CD4-positive, alpha-beta T cell (primary cell): ENCODE data around the gene PRKAR1B. TPM values are rescaled to one million over a fixed set of nuclear protein-coding genes. Genes with fewer than 3 reads are reported as not detected.

Experiments
- ATAC-seq: fragments of 200-7000 bp; cut with Tn5 transposase; one replicate; pipeline ENCODE4 v1.10.0; 2022; ENCODE audit warnings: mild to moderate bottlenecking; ENCODE audit not compliant: poor library complexity
- CTCF ChIA-PET: fragments of 350-600 bp; sonication (Branson Sonifier 250); formaldehyde crosslinking; loops from one replicate; lab custom pipeline; 2021; ENCODE audit warnings: antibody characterized with exemption, inconsistent platforms; lab: Charles Lee
- POLR2A ChIA-PET: fragments of 350-600 bp; sonication (Branson Sonifier 250); formaldehyde crosslinking; loops from one replicate; lab custom pipeline; 2021; ENCODE audit warnings: antibody characterized with exemption, inconsistent platforms; lab: Charles Lee
- DNase-seq, 14 experiments: peaks; one replicate each; pipeline ENCODE4 v3.0.0-alpha.2; 2013 to 2020; ENCODE audit warnings: mixed read lengths in 2 of 14
- H3K27ac ChIP-seq, 2 donors: one replicate each; pipeline versions ENCODE4 v1.5.1 to v1.7.0; 2013; ENCODE audit warnings: low read length in 2 of 2, low read depth in 1 of 2, mild to moderate bottlenecking in 1 of 2
- H3K27me3 ChIP-seq, 2 experiments: 1 replicate in 1 of 2; 2 replicates in 1 of 2; pipeline versions ENCODE4 v1.6.1 to v1.7.0; 2013; ENCODE audit warnings: low read length in 2 of 2, control low read depth in 1 of 2, mild to moderate bottlenecking in 1 of 2, moderate library complexity in 1 of 2; ENCODE audit not compliant: insufficient read depth in 2 of 2, control insufficient read depth in 1 of 2
- H3K36me3 ChIP-seq: one replicate; pipeline ENCODE4 v1.6.1; 2013; ENCODE audit warnings: low read length, control low read depth; ENCODE audit not compliant: insufficient read depth
- H3K4me1 ChIP-seq: one replicate; pipeline ENCODE4 v1.6.1; 2013; ENCODE audit warnings: low read length, control low read depth; ENCODE audit not compliant: insufficient read depth
- H3K4me3 ChIP-seq: one replicate; pipeline ENCODE4 v1.5.1; 2013; ENCODE audit warnings: mild to moderate bottlenecking, low read length, moderate library complexity
- H3K9me3 ChIP-seq, 2 experiments: 1 replicate in 1 of 2; 2 replicates in 1 of 2; pipeline versions ENCODE4 v1.6.1 to v1.7.0; 2013; ENCODE audit warnings: low read length in 2 of 2, mild to moderate bottlenecking in 2 of 2, control low read depth in 1 of 2, moderate library complexity in 1 of 2; ENCODE audit not compliant: control insufficient read depth in 1 of 2, insufficient read depth in 1 of 2
- H3K27ac Mint-ChIP-seq: one replicate; pipeline ENCODE4 v1.8.0; 2020; ENCODE audit warnings: mixed read lengths
- H3K27me3 Mint-ChIP-seq: one replicate; pipeline ENCODE4 v1.8.0; 2021; ENCODE audit warnings: mixed read lengths
- H3K36me3 Mint-ChIP-seq: one replicate; pipeline ENCODE4 v1.8.0; 2021; ENCODE audit warnings: low read depth, mixed read lengths
- H3K4me1 Mint-ChIP-seq: one replicate; pipeline ENCODE4 v1.8.0; 2021; ENCODE audit warnings: low read depth, mixed read lengths
- H3K4me3 Mint-ChIP-seq: one replicate; pipeline ENCODE4 v1.8.0; 2020; ENCODE audit warnings: mild to moderate bottlenecking, mixed read lengths
- H3K9me3 Mint-ChIP-seq: one replicate; pipeline ENCODE4 v1.8.0; 2020; ENCODE audit warnings: mixed read lengths
- CTCF ChIP-seq: fragments of 200-600 bp; IDR thresholded peaks from one replicate; pipeline ENCODE4 v1.8.0; 2022; ENCODE audit warnings: antibody characterized with exemption, mild to moderate bottlenecking
- intact Hi-C, 2 experiments: fragments of 100-400 bp; cut with DNase I in 1 of 2; cut with micrococcal nuclease in 1 of 2; formaldehyde crosslinking; loops; one replicate each; pipeline versions ENCODE4 v1.15.1 to v1.9.0; 2023 to 2025; cut with DNase I, micrococcal nuclease
- total RNA-seq, 174 experiments: library from RNA in 2 of 174; stranded (reverse) in 2 of 174; gene quantifications; one replicate each; pipeline ENCODE4 v1.2.3 and lab custom pipeline; 2021 to 2026

PRKAR1B gene
- total RNA-seq, 2 experiments from 2014 or later: 18.8 to 19.5 TPM

GRCh38 chr7:748446-748845 lies 21.4 kb upstream of the PRKAR1B start:
- H3K36me3 Mint-ChIP-seq: peaks cover 21% of the 10 kb centered on the region
- POLR2A ChIA-PET: no interaction called here
- no peaks in the 10 kb centered on the region for H3K9me3 Mint-ChIP-seq
- Histone ChIP-seq H3K27me3 (no peaks in the 10 kb centered on the region), H3K27ac (no peak overlapping the region), H3K36me3 (peaks cover 13% of the 10 kb centered on the region), H3K4me3 (no peak overlapping the region), H3K9me3 (peaks cover 0 to 6% of the 10 kb centered on the region in 2 experiments), H3K4me1 (no peaks in the 10 kb centered on the region)
- H3K4me1 Mint-ChIP-seq: no peaks in the 10 kb centered on the region
- CTCF ChIA-PET: no interaction called here
- H3K27me3 Mint-ChIP-seq: no peaks in the 10 kb centered on the region
- DNase-seq: no peak
- H3K27ac Mint-ChIP-seq: no peak overlapping the region
- H3K4me3 Mint-ChIP-seq: no peak overlapping the region
- intact Hi-C loops: no loop called here
- ATAC-seq: no peak
- TF ChIP-seq CTCF: no peak

GRCh38 chr7:747186-747585 lies 20.1 kb upstream of the PRKAR1B start:
- no peak for ATAC-seq
- no peak overlapping the region for H3K4me3 ChIP-seq
- CTCF ChIA-PET: no interaction called here
- no peak for DNase-seq
- peaks cover 0 to 6% of the 10 kb centered on the region in 2 experiments for H3K9me3 ChIP-seq
- no peak for TF ChIP-seq CTCF
- H3K36me3 ChIP-seq: peaks cover 11% of the 10 kb centered on the region
- H3K27me3 ChIP-seq: no peaks in the 10 kb centered on the region
- Mint-ChIP-seq H3K4me1 (no peaks in the 10 kb centered on the region), H3K9me3 (no peaks in the 10 kb centered on the region), H3K4me3 (no peak overlapping the region), H3K27me3 (no peaks in the 10 kb centered on the region), H3K27ac (no peak overlapping the region), H3K36me3 (peaks cover 30% of the 10 kb centered on the region)
- POLR2A ChIA-PET: no interaction called here
- no peak overlapping the region for H3K27ac ChIP-seq
- H3K4me1 ChIP-seq: no peaks in the 10 kb centered on the region
- intact Hi-C loops: no loop called here

DNA sequence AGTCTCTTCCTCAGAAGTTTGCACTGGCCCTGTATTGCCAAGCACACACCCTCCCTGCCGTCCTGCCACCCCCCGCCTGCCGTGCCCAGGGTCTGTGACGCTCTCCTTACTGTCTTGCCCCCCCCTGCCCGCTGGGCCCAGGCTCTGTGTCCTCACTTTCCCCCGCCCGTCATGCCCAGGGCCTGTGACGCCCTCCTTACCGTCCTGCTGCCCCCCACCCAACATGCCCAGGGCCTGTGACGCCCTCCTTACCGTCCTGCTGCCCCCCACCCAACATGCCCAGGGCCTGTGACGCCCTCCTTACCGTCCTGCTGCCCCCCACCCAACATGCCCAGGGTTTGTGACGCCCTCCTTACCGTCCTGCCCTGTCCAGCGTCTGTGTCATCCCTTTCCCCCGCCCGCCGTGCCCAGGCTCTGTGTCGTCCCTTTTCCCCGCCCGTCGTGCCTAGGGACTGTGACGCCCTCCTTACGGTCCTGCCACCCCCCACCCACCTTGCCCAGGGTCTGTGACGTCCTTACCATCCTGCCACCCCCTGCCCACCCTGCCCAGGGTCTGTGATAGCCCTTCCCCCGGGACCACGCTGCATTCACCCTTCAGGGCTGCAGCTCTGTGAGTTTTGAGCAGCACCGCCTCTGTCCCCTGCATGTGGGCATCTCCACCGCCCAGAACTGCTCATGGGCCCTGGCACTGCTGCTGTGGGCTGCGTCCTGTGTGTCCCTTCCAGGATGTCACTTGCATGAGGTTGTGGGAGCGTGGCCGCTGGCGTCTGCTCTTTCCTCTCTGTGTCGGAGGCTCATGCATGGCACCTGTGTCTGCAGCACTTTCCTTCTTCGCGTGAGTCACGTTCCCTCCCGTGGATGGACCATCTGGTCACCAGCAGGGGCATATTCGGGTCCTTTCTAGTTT lies 19.3 kb upstream of the PRKAR1B start:
- Mint-ChIP-seq H3K27ac (no peak overlapping the region), H3K4me3 (no peak overlapping the region), H3K27me3 (no peaks in the 10 kb centered on the region), H3K9me3 (no peaks in the 10 kb centered on the region), H3K36me3 (peaks cover 34% of the 10 kb centered on the region), H3K4me1 (no peaks in the 10 kb centered on the region)
- Histone ChIP-seq H3K36me3 (peaks cover 17% of the 10 kb centered on the region), H3K27ac (no peak overlapping the region), H3K9me3 (peaks cover 0 to 6% of the 10 kb centered on the region in 2 experiments), H3K4me1 (no peaks in the 10 kb centered on the region), H3K4me3 (no peak overlapping the region), H3K27me3 (no peaks in the 10 kb centered on the region)
- no peak for TF ChIP-seq CTCF
- no peak for ATAC-seq
- intact Hi-C loops: no loop called here
- ChIA-PET CTCF (no interaction called here), POLR2A (no interaction called here)
- no peak for DNase-seq
